ENCODE data around the gene NPTX1.

NPTX1 gene

DNA sequence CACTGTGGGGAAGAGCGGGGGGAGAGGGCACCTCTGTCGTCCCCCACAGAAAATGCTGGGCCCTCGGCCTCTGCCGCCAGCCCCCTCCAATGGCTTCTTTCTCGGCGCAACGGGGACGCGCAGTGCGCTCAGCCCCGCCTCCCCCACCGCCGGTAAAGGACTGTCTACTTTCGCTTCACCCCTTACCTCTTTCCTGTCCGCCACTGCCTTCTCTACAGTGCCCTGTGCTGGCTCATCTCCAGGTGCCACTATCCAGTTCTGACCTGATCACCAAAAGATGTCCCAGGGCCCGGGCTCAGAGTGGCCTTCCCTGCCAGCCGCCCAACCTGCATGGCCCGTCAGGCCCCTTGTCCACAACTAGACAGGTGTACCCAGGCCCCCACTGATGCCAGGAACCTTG is 54.1 kb downstream of the NPTX1 start:
- H3K9me3 ChIP-seq (ENCODE audit: control insufficient read depth, low read length), result no peaks in the 10 kb centered on the region
- no peaks in the 10 kb centered on the region for H3K4me1 ChIP-seq (ENCODE audit: control insufficient read depth, insufficient read depth, low read length)
- H3K4me3 ChIP-seq (ENCODE audit: low read length), result no peak overlapping the region
- H3K9ac ChIP-seq (ENCODE audit: low read length), result no peak overlapping the region
- H3K27me3 ChIP-seq (ENCODE audit: control insufficient read depth, insufficient read depth, low read length), result no peaks in the 10 kb centered on the region
- no peaks in the 10 kb centered on the region for H3K36me3 ChIP-seq (ENCODE audit: control insufficient read depth, insufficient read depth, low read length)

DNA sequence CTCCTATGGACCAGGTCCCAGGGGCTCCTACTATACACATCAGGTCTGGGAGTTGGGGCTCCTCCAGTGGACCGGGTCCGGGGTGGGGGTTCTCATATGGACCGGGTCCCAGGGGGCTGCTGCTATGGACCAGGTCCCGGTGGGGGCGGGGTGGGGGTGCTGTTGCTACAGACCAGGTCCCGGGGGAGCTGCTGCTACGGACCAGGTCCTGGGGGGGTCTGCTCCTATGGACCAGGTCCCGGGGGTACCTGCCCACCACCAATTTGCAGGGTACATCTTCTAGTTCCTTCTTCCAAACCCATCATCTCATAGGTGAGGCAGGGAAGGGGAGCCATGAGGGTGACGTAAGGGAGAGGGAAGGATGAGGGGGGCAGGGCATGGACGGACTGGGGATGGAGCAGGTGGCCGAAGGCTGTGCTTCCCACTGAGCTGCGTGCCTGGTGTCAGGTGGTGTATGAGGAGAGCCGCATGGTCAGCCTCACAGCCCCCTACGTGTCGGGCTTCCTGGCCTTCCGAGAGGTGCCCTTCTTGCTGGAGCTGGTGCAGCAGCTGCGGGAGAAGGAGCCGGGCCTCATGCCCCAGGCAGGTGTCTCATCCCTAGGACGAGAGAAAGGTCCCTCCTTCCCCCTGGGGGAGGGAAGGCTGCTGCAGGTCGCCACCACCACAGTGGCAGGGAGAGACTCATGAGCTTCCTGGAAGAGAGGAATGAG is 54.9 kb downstream of the NPTX1 start:
- H3K4me3 ChIP-seq (ENCODE audit: low read length), result no peak overlapping the region
- H3K27me3 ChIP-seq (ENCODE audit: control insufficient read depth, insufficient read depth, low read length), result no peaks in the 10 kb centered on the region
- no peak overlapping the region for H3K9ac ChIP-seq (ENCODE audit: low read length)
- no peaks in the 10 kb centered on the region for H3K36me3 ChIP-seq (ENCODE audit: control insufficient read depth, insufficient read depth, low read length)
- H3K4me1 ChIP-seq (ENCODE audit: control insufficient read depth, insufficient read depth, low read length), result no peaks in the 10 kb centered on the region
- H3K9me3 ChIP-seq (ENCODE audit: control insufficient read depth, low read length), result no peaks in the 10 kb centered on the region

DNA sequence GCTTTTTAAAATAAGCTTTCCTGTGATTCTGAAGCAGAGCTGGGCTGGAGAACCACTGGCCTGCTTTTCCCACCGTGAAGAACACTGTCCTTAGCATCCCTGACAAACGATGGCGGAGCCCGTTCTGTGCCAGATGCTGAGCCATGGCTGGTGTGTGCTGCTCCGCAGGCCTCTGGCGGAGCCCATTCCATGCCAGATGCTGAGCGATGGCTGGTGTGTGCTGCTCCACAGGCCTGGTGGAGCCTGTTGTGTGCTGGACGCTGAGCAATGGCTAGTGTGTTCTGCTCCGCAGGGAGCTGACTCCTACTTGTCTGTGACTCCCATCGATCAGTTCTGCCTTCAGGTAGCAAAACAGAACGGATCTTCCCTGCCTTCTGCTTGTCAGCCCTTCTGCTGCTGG is 57.2 kb downstream of the NPTX1 start:
- Histone ChIP-seq H3K9me3 (ENCODE audit: control insufficient read depth, low read length) (no peaks in the 10 kb centered on the region), H3K9ac (ENCODE audit: low read length) (no peak overlapping the region), H3K36me3 (ENCODE audit: control insufficient read depth, insufficient read depth, low read length) (no peaks in the 10 kb centered on the region), H3K4me3 (ENCODE audit: low read length) (no peak overlapping the region), H3K27me3 (ENCODE audit: control insufficient read depth, insufficient read depth, low read length) (no peaks in the 10 kb centered on the region), H3K4me1 (ENCODE audit: control insufficient read depth, insufficient read depth, low read length) (peaks cover 9% of the 10 kb centered on the region)

DNA sequence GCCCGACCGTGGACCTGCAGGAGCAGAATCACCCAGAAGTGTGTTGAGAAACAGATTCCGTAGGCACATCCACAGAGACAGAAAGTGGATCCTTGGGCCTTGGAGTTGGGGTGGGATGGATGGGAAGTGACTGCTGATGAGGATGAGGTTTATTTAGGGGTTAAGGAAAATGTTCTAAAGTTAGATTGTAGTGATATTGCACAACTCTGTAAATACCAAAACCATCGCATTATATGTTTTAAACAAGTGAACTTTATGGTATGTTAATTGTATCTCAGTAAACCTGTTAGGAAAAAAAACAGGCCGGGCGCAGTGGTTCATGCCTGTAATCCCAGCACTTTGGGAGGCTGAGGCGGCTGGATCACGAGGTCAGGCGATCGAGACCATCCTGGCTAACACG is 57.8 kb downstream of the NPTX1 start:
- Histone ChIP-seq H3K4me1 (ENCODE audit: control insufficient read depth, insufficient read depth, low read length) (peaks cover 16% of the 10 kb centered on the region), H3K9me3 (ENCODE audit: control insufficient read depth, low read length) (no peaks in the 10 kb centered on the region), H3K4me3 (ENCODE audit: low read length) (no peak overlapping the region), H3K27me3 (ENCODE audit: control insufficient read depth, insufficient read depth, low read length) (no peaks in the 10 kb centered on the region), H3K9ac (ENCODE audit: low read length) (no peak overlapping the region), H3K36me3 (ENCODE audit: control insufficient read depth, insufficient read depth, low read length) (no peaks in the 10 kb centered on the region)
